GM12864 (cell line): Measurements from ENCODE around the gene CCDC88A.
"Not testable (repeated sequence)": the region's sequence is repeated elsewhere in the genome, so short reads cannot be mapped to it uniquely, and the experiment has no call there.

Experiments
- DNase-seq: peaks from one replicate; pipeline ENCODE4 v3.0.0-alpha.2; 2011; ENCODE audit warnings: low read depth
- H3K4me3 ChIP-seq: 2 replicates; pipeline ENCODE4 v1.5.1; 2011; ENCODE audit warnings: mild to moderate bottlenecking, low read depth, low read length, control low read depth
- TF ChIP-seq, protein P1 (sequence below): IDR thresholded peaks from 2 replicates; pipeline ENCODE4 v1.5.1; 2011; ENCODE audit warnings: low read depth, mild to moderate bottlenecking, moderate library complexity, low read length, control low read depth, inconsistent platforms; ENCODE audit errors: missing control alignments

Gene CCDC88A

DNA sequence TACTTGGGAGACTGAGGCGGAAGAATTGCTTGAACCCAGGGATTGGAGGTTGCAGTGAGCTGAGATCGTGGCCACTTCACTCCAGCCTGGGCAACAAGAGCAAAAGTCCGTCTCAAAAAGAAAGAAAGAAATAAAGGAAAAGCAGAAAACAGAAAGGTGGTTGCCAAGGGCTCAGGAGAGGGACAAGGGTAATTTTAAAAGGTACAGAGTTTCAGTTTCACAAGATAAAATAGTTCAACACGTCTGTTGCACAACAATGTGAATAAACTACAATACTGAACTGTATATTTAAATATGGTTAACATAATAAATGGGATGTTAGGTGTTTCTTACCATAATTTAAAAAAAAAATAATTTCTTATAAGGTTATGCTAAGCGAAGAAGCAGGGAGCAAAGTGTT is 174.2 kb downstream of the CCDC88A start:
- no peak for DNase-seq
- no peak overlapping the region for H3K4me3 ChIP-seq
- TF ChIP-seq, protein P1, sequence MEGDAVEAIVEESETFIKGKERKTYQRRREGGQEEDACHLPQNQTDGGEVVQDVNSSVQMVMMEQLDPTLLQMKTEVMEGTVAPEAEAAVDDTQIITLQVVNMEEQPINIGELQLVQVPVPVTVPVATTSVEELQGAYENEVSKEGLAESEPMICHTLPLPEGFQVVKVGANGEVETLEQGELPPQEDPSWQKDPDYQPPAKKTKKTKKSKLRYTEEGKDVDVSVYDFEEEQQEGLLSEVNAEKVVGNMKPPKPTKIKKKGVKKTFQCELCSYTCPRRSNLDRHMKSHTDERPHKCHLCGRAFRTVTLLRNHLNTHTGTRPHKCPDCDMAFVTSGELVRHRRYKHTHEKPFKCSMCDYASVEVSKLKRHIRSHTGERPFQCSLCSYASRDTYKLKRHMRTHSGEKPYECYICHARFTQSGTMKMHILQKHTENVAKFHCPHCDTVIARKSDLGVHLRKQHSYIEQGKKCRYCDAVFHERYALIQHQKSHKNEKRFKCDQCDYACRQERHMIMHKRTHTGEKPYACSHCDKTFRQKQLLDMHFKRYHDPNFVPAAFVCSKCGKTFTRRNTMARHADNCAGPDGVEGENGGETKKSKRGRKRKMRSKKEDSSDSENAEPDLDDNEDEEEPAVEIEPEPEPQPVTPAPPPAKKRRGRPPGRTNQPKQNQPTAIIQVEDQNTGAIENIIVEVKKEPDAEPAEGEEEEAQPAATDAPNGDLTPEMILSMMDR: no peak

DNA sequence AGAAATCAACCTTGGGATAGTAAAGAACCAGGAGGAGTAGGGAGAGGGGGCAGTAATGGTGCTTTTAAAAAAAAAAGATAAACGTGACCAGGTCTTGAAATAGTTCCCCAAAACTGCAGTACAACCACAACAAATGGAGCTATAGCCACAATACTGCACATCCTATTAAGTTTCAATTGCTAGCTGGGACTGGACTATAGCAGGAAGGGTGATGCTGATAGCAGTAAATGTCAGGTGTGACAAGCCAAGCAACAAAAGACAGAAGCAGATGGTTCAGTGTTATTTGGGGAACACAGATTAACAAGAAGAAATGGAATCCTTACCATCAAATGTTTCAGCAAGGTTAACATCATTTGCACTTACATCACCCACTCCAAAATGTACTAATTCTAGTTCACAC is 177.0 kb downstream of the CCDC88A start:
- H3K4me3 ChIP-seq: no peak overlapping the region
- TF ChIP-seq, protein P1: no peak
- no peak for DNase-seq

DNA sequence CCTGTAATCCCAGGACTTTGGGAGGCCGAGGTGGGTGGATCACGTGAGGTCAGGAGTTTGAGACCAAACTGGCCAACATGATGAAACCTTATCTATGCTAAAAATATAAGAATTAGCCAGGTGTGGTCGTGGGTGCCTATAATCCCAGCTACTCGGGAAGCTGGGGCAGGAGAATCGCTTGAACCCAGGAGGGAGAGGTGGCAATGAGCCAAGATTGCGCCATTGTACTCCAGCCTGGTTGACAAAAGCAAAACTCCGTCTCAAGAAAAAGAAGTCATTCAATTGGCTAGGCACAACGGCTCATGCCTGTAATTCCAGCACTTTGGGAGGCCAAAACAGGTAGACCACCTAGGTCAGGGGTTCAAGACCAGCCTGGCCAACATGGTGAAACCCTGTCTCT is 178.1 kb downstream of the CCDC88A start:
- not testable (repeated sequence) for H3K4me3 ChIP-seq, DNase-seq

DNA sequence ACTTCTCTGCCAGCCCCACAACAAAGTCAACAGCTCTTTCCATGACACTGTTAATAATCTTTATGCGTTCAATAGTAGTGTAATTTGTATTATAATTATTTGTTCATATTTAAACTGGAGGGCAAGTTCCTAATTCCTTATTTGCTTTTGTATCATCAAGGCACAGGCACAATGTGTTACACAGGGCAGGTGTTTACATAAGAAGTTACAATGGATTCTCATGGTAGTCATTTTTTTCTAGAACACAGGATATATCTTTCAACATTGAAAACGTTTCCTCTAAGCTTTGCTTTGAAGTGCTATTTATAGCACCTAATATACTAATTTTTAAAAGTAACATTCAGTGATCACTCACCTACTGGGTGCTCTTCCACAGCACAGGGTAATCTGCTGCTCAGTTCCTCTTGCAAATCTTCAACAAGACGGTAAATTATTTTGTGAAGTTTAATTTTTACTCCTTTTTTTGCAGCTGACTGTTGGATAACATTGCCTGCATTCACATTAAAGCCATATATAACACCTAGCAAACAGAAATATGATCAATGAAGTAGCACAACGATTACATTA is 179.9 kb downstream of the CCDC88A start:
- DNase-seq: no peak
- no peak overlapping the region for H3K4me3 ChIP-seq
- TF ChIP-seq, protein P1: no peak
